Stimulated activated CD8-positive, alpha-beta memory T cell treated with anti-CD3 and anti-CD28 coated beads, Interleukin-12 subunit alpha, Interleukin-12 subunit beta, amount 100 ng/mL, for 1 hour (primary cell): Measurements from ENCODE around the gene ABTB1.

ENCODE experiments used
- DNase-seq: peaks from one replicate; pipeline ENCODE4 v3.0.0-alpha.2; 2020; ENCODE audit warnings: low read depth

ABTB1 gene

GRCh38 chr3:127672429-127673190 is at the start of gene ABTB1:
TSS of gene ABTB1 (plus strand) at chr3:127672952. CDS start at chr3:127673026, 74 bp downstream.
- DNase-seq, result peak; percentile 72

DNA sequence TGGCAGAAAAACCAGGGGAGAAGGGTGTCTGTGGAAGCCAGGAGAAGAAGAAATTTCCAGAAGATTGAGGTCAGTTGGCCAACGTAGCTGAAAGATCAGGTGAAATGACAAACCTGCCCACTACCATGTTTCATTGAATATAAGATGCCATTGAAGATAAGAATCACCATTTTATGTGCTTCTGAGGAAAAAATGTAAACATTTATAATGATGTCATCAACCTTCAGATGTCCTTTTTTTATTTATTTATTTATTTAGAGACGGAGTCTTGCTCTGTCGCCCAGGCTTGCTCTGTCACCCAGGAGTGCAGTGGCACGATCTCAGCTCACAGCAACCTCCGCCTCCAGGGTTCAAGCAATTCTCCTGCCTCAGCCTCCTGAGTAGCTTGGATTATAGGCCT is 48.7 kb upstream of the ABTB1 start:
- DNase-seq, result no peak

DNA sequence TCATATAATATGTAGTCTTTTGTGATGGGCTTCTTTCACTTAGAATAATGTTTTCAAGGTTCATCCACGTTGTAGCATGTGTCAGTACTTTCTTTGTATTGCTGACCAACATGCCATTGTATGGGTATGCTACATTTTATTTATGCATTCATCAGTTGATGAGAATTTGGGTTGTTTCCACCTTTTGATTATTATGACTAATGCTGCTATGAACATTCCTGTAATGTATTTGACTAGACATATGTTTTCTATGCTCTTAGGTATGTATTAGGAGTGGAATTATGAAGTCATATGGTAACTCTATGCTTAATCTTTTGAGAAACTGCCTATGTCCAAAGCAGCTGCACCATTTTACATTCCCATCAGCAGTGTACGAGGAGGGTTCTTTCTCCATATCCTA is 46.9 kb upstream of the ABTB1 start:
- DNase-seq, result no peak

GRCh38 chr3:127628426-127628787 is 44.3 kb upstream of the ABTB1 start:
- DNase-seq, result no peak

DNA sequence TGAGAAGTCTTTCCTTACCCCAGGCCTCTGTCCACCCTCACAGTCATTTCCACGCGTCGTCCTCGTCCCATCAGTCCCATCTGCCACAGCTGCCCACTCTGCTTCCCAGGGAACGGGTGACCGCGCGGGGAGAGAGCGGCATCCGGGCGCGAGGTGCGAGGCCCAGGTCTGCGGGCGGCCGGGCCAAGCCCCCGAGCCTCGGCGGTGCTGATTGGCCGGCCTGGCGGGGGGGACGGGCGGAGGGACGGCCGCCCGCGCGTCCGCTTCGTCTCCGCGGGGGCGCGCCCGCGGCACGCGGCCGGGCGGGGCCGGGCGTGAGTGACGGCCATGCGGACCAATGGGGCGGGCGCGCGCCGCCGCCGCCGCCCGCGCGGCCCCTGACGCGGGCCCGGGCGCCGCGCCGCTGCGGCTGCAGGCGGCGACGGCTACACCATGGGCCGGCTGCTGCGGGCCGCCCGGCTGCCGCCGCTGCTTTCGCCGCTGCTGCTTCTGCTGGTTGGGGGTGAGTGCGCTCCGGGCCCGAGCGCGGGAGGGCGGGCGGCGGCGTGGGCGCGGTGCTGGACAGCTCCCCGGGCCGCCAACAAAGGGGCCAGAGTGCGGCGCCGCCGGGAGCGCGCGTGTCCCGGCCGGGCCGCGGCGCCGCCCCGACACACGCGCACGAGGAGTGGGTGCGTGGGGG is 43.8 kb upstream of the ABTB1 start, which contains the start of gene PODXL2:
TSS of gene PODXL2 (plus strand) at position 398 of the 679 bp plus-strand sequence. CDS start at position 433, 35 bp downstream.
- no peak for DNase-seq

GRCh38 chr3:127629467-127630403 is 43.0 kb upstream of the ABTB1 start:
- DNase-seq, result no peak

DNA sequence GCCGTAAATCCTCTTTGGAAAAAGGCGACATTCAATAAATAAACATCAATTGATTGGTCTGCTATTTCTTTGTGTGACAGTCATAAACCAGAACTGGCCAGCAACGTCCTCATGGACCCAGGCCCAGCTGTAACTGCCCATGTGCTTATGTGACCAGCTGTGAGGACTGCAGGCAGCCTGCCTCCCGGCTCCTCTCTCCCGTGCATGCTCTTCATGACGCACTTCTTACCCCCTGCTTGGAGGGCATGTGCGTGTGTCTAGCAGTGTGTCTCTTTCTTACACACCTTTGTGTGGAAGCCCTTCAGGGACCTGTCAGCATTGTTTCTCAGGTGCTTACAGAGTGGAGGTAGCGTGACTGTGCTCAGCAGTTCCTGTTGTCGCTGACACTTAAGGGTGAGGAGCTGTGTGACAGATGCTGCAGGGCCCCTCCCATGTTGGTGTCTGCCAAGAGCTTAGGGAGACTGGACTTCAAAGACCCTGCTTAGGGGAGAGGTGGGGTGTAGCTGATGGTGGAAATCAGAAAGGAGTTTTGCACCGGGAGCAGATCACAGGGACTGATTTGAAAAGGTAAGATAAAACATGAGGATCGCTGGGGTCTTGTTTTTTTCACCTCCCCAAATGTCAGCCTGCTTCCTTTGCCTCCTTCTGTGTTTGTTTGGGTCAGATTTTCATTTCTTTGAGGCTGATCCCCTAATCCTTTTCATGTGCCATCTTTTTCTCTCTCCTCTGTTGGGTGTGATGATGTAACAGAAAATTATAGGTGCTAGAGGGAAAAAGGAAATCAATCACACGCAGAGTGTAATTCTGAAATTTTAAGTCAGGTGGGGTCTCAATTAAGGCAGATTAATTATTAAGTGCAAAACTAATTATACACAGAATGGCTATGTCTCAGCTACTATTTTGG is 41.7 kb upstream of the ABTB1 start:
- no peak for DNase-seq

- no peak for DNase-seq
Observed at GRCh38 chr3:127632035-127632820, 40.5 kb upstream of the ABTB1 start.

DNA sequence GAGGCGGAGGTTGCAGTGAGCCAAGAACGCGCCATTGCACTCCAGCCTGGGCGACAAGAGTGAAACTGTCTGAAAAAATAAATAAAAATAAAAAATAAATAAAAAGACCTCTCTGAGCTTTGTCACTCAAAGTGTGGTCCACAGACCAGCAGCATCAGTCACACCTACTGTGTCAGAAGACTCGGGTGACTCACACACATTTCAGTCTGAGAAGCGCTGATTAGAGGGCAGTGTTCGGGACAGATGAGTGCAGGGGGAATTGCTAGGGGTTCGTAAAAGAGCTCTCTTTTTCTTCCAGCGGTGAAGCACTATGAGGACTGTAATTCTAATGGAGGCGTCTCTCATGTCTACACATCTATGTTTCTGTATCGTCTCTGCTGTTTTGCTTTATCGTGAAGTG is 38.1 kb upstream of the ABTB1 start:
- no peak for DNase-seq

GRCh38 chr3:127637546-127637945 is 35.2 kb upstream of the ABTB1 start:
- no peak for DNase-seq

DNA sequence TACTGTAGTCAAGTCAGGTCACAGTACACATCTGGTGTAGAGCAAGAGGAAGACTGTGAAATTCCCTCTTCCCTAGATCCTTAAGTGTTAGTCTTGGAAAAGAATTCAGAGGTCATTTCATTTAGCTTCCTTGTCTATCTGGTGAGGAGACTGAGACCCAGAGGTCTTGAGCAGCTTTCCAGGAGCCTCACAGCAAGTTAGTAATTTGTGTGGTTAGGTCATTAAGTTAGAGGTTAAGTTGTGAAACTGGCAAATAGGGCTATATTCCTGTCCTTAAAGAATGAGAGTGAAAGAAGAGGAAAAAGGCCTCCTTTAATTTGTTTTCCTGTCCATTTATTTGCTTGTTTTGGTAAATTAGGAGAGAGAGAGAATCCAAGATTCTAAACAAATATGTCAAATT is 34.8 kb upstream of the ABTB1 start:
- DNase-seq, result no peak

DNA sequence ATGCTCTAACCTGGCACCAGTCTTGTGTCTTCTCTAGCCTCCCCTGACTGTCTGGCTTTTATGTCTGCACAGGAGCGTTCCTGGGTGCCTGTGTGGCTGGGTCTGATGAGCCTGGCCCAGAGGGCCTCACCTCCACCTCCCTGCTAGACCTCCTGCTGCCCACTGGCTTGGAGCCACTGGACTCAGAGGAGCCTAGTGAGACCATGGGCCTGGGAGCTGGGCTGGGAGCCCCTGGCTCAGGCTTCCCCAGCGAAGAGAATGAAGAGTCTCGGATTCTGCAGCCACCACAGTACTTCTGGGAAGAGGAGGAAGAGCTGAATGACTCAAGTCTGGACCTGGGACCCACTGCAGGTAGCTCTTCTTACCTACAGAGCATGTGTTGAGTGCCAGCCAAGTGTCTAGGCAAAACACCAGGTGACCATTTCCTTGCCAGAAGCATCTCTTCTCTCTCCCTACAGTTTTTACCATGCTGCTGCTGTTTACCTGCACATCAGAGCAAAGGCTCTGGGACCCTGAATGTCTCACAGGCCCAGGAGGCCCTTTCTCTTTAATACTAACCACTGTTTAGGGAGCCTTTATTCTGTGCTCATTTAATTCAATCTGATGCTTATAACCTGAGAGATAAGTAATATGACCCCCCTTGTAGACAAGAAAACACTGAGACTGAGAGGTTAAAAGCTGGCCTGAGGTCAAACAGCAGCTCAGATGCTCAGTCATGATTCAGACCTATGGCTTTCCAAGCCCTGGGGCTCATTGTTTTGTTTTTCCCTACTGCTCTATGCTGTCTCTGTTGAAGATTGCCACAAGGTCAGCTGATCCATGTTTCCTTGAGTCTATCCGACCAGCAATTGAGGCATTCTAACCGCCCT is 33.3 kb upstream of the ABTB1 start:
- no peak for DNase-seq

DNA sequence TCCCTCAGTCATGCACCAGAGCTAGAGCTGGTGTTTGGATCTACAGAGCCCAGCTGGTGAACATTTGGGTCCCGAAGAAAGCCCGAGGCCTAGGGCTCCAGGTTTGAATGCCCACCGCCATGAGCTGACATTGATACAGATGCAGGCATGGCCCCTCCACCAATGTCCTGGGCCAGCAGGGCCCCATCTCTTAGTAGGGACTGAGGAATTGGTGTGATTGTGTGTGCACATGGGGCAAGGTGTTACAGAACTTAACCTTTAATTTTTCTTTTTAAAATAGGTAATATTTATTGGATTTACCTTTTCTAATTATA is 32.8 kb upstream of the ABTB1 start:
- no peak for DNase-seq

GRCh38 chr3:127644641-127645370 is 27.9 kb upstream of the ABTB1 start:
- DNase-seq, result no peak

DNA sequence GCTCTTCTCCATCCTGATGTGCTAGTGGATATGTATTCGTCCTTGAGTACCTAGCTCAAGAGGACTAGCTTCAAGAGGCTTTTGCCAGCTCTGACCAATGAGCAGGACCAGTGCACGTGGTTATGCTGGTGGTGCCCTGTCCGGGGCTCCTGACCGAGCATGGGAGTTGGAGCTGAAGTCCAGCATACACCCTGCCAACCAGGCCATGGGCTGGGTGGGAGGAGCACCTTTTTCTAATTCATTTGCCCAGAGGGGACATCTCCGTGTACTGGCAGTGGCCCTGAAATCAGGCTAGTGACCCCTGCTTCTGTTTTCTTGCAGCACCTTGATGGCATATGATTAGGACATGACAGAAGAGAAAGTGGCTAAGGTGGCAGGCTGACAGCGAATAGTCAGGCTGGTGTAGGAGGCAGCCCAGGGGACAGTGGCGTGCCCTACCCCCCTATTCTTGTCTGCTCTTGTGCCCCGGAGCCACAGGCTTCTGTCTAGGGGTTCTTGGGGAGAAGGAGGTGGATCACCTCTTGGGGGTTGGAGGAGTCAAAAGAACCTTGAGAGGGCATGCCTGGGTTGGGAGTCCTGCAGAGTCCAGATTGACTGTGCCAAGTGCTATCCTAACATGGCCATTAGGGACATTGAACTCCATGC is 27.3 kb upstream of the ABTB1 start:
- no peak for DNase-seq

- no peak for DNase-seq
Observed at GRCh38 chr3:127646501-127647046, 26.2 kb upstream of the ABTB1 start.

DNA sequence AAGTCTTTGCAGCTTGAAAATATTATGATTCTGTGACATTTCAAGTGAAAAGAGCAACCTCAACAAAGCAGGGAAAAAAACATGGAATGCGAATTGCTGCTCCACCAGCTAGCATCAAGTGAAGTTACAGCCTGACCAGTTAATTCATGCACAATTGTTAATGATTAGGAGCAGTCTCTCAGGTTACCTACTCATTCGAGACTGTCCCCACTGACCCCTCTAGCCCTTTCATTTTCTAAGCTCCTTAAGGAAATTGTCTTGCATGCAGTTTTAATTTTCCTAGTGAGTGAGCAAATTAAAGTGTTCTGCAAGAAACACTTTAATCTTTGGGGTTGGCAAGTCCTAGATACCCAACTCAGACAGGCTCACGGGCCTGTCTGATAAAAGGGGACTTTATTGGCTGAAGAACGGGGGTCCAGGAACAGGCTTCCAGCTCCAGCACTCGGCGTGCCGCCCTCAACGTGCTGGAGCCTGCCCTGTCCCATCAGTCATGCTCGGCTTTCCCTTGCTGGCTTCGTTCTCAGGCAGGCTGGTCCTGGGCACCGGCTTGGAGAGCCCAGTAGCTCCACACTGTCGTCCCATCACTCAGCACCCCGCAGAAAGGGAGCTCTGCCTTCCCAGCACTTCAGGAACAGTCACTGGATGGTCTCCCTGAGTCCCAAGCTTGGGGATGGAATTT is 25.4 kb upstream of the ABTB1 start:
- DNase-seq, result no peak

GRCh38 chr3:127647845-127648204 is 24.9 kb upstream of the ABTB1 start:
- DNase-seq, result no peak
